ENCODE measurements around the gene ACAN.
"Not testable (repeated sequence)": the region's sequence is repeated elsewhere in the genome, so short reads cannot be mapped to it uniquely, and the experiment has no call there.

Gene ACAN

GRCh38 chr15:88918738-88919137 is 115.5 kb downstream of the ACAN start:
- no peak for TF ChIP-seq CTCF (conservative IDR thresholded peaks at IDR 0.05)
- H3K27ac ChIP-seq = no peak overlapping the region

DNA sequence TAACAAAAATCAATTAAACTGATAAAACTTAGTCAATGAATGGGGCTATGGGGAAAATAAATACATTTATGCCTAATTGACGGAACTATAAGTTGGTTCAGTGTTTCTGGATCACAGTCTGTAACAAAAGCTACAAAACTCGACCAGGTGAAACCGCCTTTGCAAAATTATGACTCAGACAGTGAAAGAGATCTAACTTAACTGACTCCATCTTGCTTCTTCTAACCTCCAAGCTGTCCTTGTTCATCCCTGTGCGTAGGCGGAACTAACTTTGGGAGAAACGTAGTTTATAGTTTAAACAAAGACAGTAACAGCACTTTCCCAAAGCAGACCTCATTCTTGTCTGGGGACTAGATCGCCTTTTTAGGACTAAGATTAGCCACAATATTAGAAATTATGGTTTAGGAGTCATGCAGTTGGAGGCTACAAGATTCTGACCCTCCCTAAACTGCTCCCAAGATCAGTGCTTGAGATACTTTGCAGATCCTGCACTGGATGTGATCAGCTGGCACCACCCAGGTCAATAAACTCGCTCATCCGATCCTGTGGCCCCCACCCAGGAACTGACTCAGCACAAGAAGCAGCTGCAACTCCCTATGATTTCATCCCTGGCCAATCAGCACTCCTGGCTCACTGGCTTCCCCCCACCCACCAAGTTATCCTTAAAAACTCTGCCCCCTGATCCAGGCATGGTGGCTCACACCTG is 117.1 kb downstream of the ACAN start:
- H3K27ac ChIP-seq = no peak overlapping the region
- no peak for TF ChIP-seq CTCF (conservative IDR thresholded peaks at IDR 0.05)

- not testable (repeated sequence) for H3K27ac ChIP-seq
Measured at GRCh38 chr15:88920892-88921435, 117.7 kb downstream of the ACAN start.

Data from VCaP (cell line).